ENCODE measurements around the gene CAT.

The CAT gene

DNA sequence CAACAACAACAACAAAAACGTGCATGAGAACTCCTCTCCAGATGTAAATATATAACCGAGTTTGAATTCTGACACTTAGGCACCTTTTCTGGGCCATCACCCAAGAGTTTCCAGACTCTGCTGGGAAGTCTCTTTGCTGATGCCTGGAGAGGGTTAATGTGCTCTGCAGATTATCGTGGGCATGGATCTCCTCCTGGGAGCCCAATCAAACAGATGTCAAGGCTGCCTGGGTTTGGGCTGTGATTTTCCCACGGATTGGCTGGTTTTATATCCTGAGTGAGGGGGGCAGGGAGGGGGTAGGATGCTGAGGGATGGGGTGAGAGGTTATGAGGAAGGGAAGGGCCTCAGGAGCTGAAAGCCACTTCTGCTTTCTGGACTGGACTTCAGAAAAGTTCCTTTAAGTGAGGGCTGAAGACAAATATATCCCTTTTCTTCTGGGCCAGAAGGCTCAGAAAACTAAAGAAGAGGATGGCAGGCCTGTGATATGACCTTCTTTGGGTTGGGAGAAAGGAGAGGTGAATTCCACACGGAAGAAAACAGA lies 70.7 kb downstream of the CAT start:
- no peaks in the 10 kb centered on the region for H3K27me3 ChIP-seq (ENCODE audit: insufficient read depth, low read length, poor library complexity, severe bottlenecking)
- no peaks in the 10 kb centered on the region for H3K4me1 ChIP-seq (ENCODE audit: insufficient read depth, low read length, poor library complexity, severe bottlenecking)
- no peaks in the 10 kb centered on the region for H3K79me2 ChIP-seq (ENCODE audit: insufficient read depth, low read length)
- no peaks in the 10 kb centered on the region for H3F3A ChIP-seq (ENCODE audit: low read depth)
- H3K36me3 ChIP-seq (ENCODE audit: insufficient read depth, low read length) = no peaks in the 10 kb centered on the region
- no peaks in the 10 kb centered on the region for H4K20me1 ChIP-seq (ENCODE audit: insufficient read depth, low read length, poor library complexity, severe bottlenecking)
- no peak overlapping the region for H3K4me3 ChIP-seq (ENCODE audit: low read length, poor library complexity, severe bottlenecking)
- no peak overlapping the region for H2AFZ ChIP-seq (ENCODE audit: low read length)
- no peak overlapping the region for H3K4me2 ChIP-seq (ENCODE audit: low read depth, low read length, poor library complexity, severe bottlenecking)
- no peak overlapping the region for H3K9ac ChIP-seq (ENCODE audit: low read depth, low read length, poor library complexity, severe bottlenecking)
- no peaks in the 10 kb centered on the region for H3K9me3 ChIP-seq (ENCODE audit: insufficient read depth, low read depth, low read length)
- TF ChIP-seq EZH2phosphoT487 (IDR thresholded peaks at IDR 0.05; ENCODE audit: borderline replicate concordance) = no peak
- TF ChIP-seq, protein P1, sequence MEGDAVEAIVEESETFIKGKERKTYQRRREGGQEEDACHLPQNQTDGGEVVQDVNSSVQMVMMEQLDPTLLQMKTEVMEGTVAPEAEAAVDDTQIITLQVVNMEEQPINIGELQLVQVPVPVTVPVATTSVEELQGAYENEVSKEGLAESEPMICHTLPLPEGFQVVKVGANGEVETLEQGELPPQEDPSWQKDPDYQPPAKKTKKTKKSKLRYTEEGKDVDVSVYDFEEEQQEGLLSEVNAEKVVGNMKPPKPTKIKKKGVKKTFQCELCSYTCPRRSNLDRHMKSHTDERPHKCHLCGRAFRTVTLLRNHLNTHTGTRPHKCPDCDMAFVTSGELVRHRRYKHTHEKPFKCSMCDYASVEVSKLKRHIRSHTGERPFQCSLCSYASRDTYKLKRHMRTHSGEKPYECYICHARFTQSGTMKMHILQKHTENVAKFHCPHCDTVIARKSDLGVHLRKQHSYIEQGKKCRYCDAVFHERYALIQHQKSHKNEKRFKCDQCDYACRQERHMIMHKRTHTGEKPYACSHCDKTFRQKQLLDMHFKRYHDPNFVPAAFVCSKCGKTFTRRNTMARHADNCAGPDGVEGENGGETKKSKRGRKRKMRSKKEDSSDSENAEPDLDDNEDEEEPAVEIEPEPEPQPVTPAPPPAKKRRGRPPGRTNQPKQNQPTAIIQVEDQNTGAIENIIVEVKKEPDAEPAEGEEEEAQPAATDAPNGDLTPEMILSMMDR (conservative IDR thresholded peaks at IDR 0.05; ENCODE audit: low read length) = no peak
- no peaks in the 10 kb centered on the region for H3K9me2 ChIP-seq (replicated peaks; ENCODE audit: low read depth, low read length)

DNA sequence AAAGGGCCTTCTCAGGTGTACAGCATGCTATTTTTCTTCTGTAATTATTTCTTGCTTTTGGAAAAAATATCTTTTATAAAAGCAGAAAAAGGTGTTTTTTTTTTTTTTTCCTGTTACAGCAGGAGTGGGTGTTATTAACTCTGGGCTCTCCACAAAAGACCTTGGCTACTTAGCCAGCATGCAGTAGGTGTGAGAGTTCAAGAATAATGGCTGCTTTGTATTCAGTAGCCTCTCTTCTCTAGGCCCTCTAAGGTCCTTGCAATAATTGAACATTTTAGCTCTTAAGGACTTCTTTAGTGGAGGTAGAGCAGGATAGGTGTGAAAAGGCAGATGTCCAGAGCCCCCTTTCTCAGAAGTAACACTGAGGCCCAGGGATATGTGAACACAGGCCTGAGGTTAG lies 71.5 kb downstream of the CAT start:
- no peaks in the 10 kb centered on the region for H4K20me1 ChIP-seq (ENCODE audit: insufficient read depth, low read length, poor library complexity, severe bottlenecking)
- no peak overlapping the region for H3K4me3 ChIP-seq (ENCODE audit: low read length, poor library complexity, severe bottlenecking)
- no peaks in the 10 kb centered on the region for H3K4me1 ChIP-seq (ENCODE audit: insufficient read depth, low read length, poor library complexity, severe bottlenecking)
- no peak overlapping the region for H3K9ac ChIP-seq (ENCODE audit: low read depth, low read length, poor library complexity, severe bottlenecking)
- H3K9me3 ChIP-seq (ENCODE audit: insufficient read depth, low read depth, low read length) = no peaks in the 10 kb centered on the region
- no peaks in the 10 kb centered on the region for H3K9me2 ChIP-seq (replicated peaks; ENCODE audit: low read depth, low read length)
- no peaks in the 10 kb centered on the region for H3K27me3 ChIP-seq (ENCODE audit: insufficient read depth, low read length, poor library complexity, severe bottlenecking)
- no peaks in the 10 kb centered on the region for H3K79me2 ChIP-seq (ENCODE audit: insufficient read depth, low read length)
- H3K4me2 ChIP-seq (ENCODE audit: low read depth, low read length, poor library complexity, severe bottlenecking) = no peak overlapping the region
- H3K36me3 ChIP-seq (ENCODE audit: insufficient read depth, low read length) = no peaks in the 10 kb centered on the region
- no peak for TF ChIP-seq EZH2phosphoT487 (IDR thresholded peaks at IDR 0.05; ENCODE audit: borderline replicate concordance)
- TF ChIP-seq, protein P1 (conservative IDR thresholded peaks at IDR 0.05; ENCODE audit: low read length) = no peak
- H2AFZ ChIP-seq (ENCODE audit: low read length) = no peak overlapping the region
- H3F3A ChIP-seq (ENCODE audit: low read depth) = no peaks in the 10 kb centered on the region

DNA sequence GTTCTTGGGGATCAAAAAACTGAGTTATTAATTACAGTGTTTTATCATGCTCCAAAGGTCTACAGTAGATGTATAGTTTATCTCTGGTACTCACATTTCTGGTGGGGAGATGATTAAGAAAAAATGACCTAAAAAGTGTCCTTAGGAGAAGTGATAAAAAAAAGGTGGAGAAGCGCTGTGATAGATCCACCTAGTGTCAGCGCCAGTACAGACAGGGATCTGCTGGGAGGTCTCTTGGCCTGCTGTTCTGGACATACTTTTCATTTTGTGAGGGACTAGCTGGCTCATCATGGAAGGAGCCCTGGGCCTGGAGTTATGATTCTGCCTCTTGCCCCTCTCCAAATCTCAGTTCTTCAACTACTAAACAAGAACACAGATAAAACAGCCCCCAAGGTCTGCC lies 71.9 kb downstream of the CAT start:
- Histone ChIP-seq H2AFZ (ENCODE audit: low read length) (no peak overlapping the region), H3K4me2 (ENCODE audit: low read depth, low read length, poor library complexity, severe bottlenecking) (no peak overlapping the region), H3K27me3 (ENCODE audit: insufficient read depth, low read length, poor library complexity, severe bottlenecking) (no peaks in the 10 kb centered on the region), H3K9me2 (replicated peaks; ENCODE audit: low read depth, low read length) (no peaks in the 10 kb centered on the region), H3K4me1 (ENCODE audit: insufficient read depth, low read length, poor library complexity, severe bottlenecking) (no peaks in the 10 kb centered on the region), H3F3A (ENCODE audit: low read depth) (no peaks in the 10 kb centered on the region), H3K79me2 (ENCODE audit: insufficient read depth, low read length) (no peaks in the 10 kb centered on the region), H3K9ac (ENCODE audit: low read depth, low read length, poor library complexity, severe bottlenecking) (no peak overlapping the region), H3K4me3 (ENCODE audit: low read length, poor library complexity, severe bottlenecking) (no peak overlapping the region), H4K20me1 (ENCODE audit: insufficient read depth, low read length, poor library complexity, severe bottlenecking) (no peaks in the 10 kb centered on the region), H3K36me3 (ENCODE audit: insufficient read depth, low read length) (no peaks in the 10 kb centered on the region), H3K9me3 (ENCODE audit: insufficient read depth, low read depth, low read length) (no peaks in the 10 kb centered on the region)
- TF ChIP-seq EZH2phosphoT487 (IDR thresholded peaks at IDR 0.05; ENCODE audit: borderline replicate concordance) = no peak
- TF ChIP-seq, protein P1 (conservative IDR thresholded peaks at IDR 0.05; ENCODE audit: low read length) = no peak
